Subcutaneous adipose tissue (tissue), 4 donors: ENCODE results near the gene GSK3A. TPM values are rescaled to one million over a fixed set of nuclear protein-coding genes. Genes with fewer than 3 reads are reported as not detected.

ENCODE experiments used
- total RNA-seq, 4 donors: library from RNA; depleted of rRNA; stranded (reverse); fragments of >200 nt; gene quantifications; one replicate each; pipeline ENCODE4 v1.1.0, GENCODE V29; 2016
- TF ChIP-seq, protein P1 (sequence below): fragments of 450-650 bp; IDR thresholded peaks from one replicate; pipeline ENCODE4 v1.5.1; 2016; ENCODE audit warnings: low read depth, mild to moderate bottlenecking, control low read depth, antibody characterized with exemption, moderate library complexity

Gene GSK3A
- total RNA-seq, 4 donors from 2014 or later = 16.0 to 22.0 (median 17.1) TPM

- TF ChIP-seq, protein P1, sequence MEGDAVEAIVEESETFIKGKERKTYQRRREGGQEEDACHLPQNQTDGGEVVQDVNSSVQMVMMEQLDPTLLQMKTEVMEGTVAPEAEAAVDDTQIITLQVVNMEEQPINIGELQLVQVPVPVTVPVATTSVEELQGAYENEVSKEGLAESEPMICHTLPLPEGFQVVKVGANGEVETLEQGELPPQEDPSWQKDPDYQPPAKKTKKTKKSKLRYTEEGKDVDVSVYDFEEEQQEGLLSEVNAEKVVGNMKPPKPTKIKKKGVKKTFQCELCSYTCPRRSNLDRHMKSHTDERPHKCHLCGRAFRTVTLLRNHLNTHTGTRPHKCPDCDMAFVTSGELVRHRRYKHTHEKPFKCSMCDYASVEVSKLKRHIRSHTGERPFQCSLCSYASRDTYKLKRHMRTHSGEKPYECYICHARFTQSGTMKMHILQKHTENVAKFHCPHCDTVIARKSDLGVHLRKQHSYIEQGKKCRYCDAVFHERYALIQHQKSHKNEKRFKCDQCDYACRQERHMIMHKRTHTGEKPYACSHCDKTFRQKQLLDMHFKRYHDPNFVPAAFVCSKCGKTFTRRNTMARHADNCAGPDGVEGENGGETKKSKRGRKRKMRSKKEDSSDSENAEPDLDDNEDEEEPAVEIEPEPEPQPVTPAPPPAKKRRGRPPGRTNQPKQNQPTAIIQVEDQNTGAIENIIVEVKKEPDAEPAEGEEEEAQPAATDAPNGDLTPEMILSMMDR = no peak
Observed at GRCh38 chr19:42279902-42280814, 37.8 kb upstream of the GSK3A start.

GRCh38 chr19:42279155-42279901, 36.9 kb upstream of the GSK3A start:
- TF ChIP-seq, protein P1 = no peak

GRCh38 chr19:42278452-42279154, 36.2 kb upstream of the GSK3A start:
- TF ChIP-seq, protein P1 = no peak

- TF ChIP-seq, protein P1 = no peak
Observed at GRCh38 chr19:42277821-42278451, 35.5 kb upstream of the GSK3A start.

DNA sequence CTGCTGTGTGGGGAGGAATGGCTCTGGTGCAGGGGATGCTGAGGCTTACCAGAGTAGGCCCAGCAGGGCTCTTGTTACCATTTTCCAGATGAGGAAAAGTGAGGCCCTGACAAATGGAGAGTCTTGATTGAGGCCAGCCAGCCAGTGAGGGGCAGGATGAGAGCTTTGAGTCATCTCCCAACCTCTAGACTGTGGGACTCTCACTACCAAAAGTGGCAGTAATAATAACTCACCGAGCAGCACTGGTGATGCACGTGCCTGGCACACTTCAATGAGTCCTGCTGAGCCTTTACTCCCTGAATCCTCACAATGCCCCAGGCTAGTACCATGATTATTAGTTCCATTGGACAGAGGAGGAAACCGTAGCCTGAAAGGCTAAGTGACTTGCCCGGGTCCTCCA, 34.4 kb upstream of the GSK3A start:
- TF ChIP-seq, protein P1 = no peak

DNA sequence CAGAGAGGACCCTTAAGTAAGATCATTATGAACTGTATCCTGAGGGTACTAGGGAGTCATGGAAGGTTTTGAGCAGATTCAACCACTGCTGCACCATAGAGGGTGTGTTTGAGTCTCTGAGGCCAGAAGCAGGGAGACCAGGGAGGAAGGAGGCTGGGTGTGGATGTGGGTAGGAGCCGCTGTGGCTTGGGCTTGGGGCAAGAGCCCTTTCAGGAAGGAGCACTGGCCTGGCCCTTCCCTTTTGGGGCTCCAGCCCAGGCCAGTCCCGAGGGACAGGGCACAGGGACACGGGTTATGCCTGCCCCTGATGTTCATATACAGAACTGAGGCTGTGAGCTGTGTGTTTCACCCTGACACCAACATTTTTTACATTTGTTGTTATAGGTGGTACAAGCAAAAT, 33.9 kb upstream of the GSK3A start:
- TF ChIP-seq, protein P1 = no peak
